GM19324 (cell line): ENCODE results near the gene PKP2.

ENCODE experiments used
- ATAC-seq: cut with Tn5 transposase; IDR thresholded peaks from one replicate; pipeline ENCODE4 v1.9.1; 2021; ENCODE audit warnings: mild to moderate bottlenecking, moderate library complexity; ENCODE audit not compliant: unreplicated experiment, low FRiP score

The PKP2 gene

DNA sequence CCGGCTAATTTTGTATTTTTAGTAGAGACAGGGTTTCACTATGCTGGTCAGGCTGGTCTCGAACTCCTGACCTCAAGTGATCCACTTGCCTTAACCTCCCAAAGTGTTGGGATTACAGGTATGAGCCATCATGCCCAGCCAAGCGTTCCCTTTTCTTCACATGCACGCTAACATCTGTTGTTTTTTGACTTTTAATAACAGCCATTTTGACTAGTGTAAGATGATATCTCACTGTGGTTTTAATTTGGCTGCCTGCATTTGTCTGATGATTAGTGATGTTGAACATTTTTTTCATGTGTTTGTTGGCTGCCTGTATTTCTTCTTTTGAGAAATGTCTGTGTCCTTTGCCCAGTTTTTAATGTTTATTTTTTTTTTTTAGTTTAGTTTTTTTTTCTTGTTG, 130.7 kb downstream of the PKP2 start:
- ATAC-seq, result no peak

DNA sequence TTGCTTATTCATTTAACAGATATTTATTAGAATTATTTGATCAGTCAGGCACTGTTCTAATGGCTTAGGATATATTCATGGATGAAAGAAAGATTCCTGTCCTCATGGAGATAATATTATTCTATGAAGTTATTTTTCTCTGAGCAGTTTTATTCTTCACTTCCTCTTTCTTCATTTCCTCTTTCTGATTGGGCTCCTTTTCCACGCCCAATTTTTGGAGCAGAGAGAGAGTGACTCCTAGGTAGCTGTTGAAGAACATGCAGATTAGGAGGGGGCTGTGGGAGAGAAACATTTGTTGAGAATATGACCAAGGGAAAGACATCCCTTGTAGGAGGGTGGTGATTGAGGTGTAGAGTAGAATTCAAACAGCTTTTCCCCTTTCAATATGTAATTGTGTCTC, 134.9 kb downstream of the PKP2 start:
- no peak for ATAC-seq

DNA sequence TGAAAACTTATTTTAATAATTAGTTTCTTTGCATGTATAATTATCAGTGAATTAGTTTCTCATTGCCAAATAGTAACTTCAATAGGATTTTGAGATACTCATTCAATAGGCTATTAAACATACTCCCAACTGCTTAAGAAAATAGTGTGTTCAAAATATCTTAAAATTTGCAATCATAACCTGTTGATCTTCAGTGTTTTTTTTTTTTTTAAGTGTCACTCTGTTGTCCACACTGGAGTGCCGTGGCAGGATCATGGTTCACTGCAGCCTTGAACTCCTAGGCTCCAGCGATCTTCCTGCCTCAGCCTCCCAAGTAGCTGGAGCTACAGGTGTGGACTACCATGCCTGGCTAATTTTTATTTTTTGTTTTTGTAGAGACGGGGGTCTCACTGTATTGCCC, 139.4 kb downstream of the PKP2 start:
- ATAC-seq, result no peak

- ATAC-seq, result no peak
Measured at GRCh38 chr12:32756476-32757066, 140.0 kb downstream of the PKP2 start.

DNA sequence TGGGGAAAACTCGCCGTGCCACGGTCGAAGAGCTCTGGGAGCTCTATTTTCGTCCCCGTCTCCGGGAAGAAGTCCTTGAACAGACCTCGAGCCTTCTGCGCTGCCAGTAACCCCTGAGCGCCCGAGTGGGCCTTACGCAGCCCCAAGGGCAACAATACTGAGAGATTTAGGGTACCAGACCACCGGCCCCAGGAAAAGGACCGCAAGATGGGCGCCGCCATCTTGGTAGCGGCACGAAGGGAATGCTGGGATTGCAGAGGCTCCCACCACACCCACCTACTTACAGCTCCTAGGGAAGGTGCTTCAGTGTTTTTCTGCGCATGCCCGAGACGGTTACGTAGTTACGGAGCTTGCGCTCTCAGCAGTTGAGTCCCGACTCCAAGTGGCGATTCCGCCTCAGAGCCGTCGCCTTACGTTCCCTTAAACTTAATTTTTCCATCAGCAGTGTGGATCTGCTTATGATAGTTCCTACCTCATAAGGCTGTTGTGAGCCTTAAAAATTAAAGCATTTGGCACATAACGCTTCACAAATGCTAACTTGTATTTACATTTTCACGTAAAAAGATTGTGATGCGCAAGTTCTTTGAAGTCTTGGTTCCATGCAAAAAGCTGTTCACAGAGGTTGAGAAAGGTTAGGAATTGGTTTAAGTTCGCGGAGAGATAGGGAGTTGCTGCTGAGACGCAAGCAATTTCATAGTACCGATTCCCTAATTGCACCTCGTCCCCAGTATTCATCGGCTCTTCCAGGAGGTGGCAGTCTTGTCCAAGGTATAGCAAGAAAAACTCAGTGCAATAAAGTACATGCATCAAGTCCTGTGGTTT, 140.7 kb downstream of the PKP2 start, which contains the start of gene YARS2:
YARS2 (minus strand) TSS at position 244 of the 822 bp plus-strand sequence; CDS start at position 221, 23 bp downstream.
- peak; percentile 90 for ATAC-seq

- peak; percentile 68 for ATAC-seq
Measured at GRCh38 chr12:32755051-32755653, 141.4 kb downstream of the PKP2 start.

GRCh38 chr12:32754111-32754510, 142.5 kb downstream of the PKP2 start:
- no peak for ATAC-seq

DNA sequence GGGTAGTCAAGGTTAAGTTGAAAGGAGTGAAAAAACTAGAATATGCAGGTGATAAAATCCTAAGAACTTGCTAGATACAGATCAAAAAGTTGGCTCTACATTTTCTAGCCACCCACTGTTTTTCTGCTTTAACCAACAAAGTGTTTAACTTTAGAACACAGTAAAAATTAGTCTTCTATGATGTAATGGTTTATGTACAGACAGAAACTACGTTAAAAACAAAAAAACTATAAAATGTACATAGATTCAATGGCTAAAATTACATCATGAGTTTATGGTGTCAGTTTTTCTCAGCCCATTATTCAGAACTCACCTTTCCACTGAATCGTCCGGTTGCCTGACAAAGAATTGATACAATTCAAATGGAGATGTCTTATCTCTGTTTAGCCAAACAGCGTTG, 143.0 kb downstream of the PKP2 start:
- no peak for ATAC-seq

GRCh38 chr12:32743264-32743663, 153.3 kb downstream of the PKP2 start:
- no peak for ATAC-seq

GRCh38 chr12:32742133-32742532, 154.4 kb downstream of the PKP2 start:
- ATAC-seq, result no peak
